ENCODE data around the gene EFHC1. TPM values are rescaled to one million over a fixed set of nuclear protein-coding genes. Genes with fewer than 3 reads are reported as not detected.

The EFHC1 gene
- polyA plus RNA-seq, 3 donors from 2014 or later = 3.9 to 6.6 (median 5.0) TPM

GRCh38 chr6:52515219-52515960 lies 95.2 kb downstream of the EFHC1 start:
- Mint-ChIP-seq H3K4me1 (peaks cover 0 to 15% of the 10 kb centered on the region in 2 donors), H3K36me3 (peaks cover 21 to 64% (median 44%) of the 10 kb centered on the region in 3 donors), H3K4me3 (no peak overlapping the region), H3K9me3 (no peaks in the 10 kb centered on the region), H3K27me3 (ENCODE audit: low read depth in 3 of 3) (peaks cover 0 to 2% (median under 1%) of the 10 kb centered on the region in 3 donors), H3K27ac (no peak overlapping the region)
- no peak for DNase-seq

GRCh38 chr6:52516269-52516668 lies 96.1 kb downstream of the EFHC1 start:
- H3K27me3 Mint-ChIP-seq (ENCODE audit: low read depth in 3 of 3) = peaks cover 0 to 2% (median 0%) of the 10 kb centered on the region in 3 donors
- no peak for DNase-seq
- peaks cover 0 to 15% of the 10 kb centered on the region in 2 donors for H3K4me1 Mint-ChIP-seq
- H3K4me3 Mint-ChIP-seq = no peak overlapping the region
- H3K36me3 Mint-ChIP-seq = peaks cover 20 to 59% (median 44%) of the 10 kb centered on the region in 3 donors
- no peaks in the 10 kb centered on the region for H3K9me3 Mint-ChIP-seq
- H3K27ac Mint-ChIP-seq = peak overlapping the region in 1 of 6 donors; percentile 28

GRCh38 chr6:52516943-52517342 lies 96.8 kb downstream of the EFHC1 start:
- Mint-ChIP-seq H3K27ac (no peak overlapping the region), H3K36me3 (peaks cover 18 to 54% (median 40%) of the 10 kb centered on the region in 3 donors), H3K9me3 (no peaks in the 10 kb centered on the region), H3K4me1 (peaks cover 3 to 17% of the 10 kb centered on the region in 2 donors), H3K27me3 (ENCODE audit: low read depth in 3 of 3) (peaks cover 0 to 2% (median 0%) of the 10 kb centered on the region in 3 donors), H3K4me3 (no peak overlapping the region)
- no peak for DNase-seq

GRCh38 chr6:52517502-52518278 lies 97.5 kb downstream of the EFHC1 start:
- Mint-ChIP-seq H3K27me3 (ENCODE audit: low read depth in 3 of 3) (peaks cover 0 to 2% (median 0%) of the 10 kb centered on the region in 3 donors), H3K27ac (no peak overlapping the region), H3K4me1 (peaks cover 8 to 25% of the 10 kb centered on the region in 2 donors), H3K36me3 (peaks cover 17 to 49% (median 34%) of the 10 kb centered on the region in 3 donors), H3K9me3 (no peaks in the 10 kb centered on the region), H3K4me3 (no peak overlapping the region)
- no peak for DNase-seq

GRCh38 chr6:52518279-52518945 lies 98.3 kb downstream of the EFHC1 start:
- H3K27ac Mint-ChIP-seq = peak overlapping the region in 1 of 6 donors; percentile 42
- H3K27me3 Mint-ChIP-seq (ENCODE audit: low read depth in 3 of 3) = peaks cover 0 to 2% (median 0%) of the 10 kb centered on the region in 3 donors

GRCh38 chr6:52519618-52520017 lies 99.5 kb downstream of the EFHC1 start:
- Mint-ChIP-seq H3K27ac (peak overlapping the region in 1 of 6 donors; percentile 0), H3K4me1 (peaks cover 12 to 28% of the 10 kb centered on the region in 2 donors), H3K4me3 (no peak overlapping the region), H3K9me3 (no peaks in the 10 kb centered on the region), H3K27me3 (ENCODE audit: low read depth in 3 of 3) (peaks cover 0 to 2% (median 0%) of the 10 kb centered on the region in 3 donors), H3K36me3 (peaks cover 14 to 35% (median 19%) of the 10 kb centered on the region in 3 donors)
- no peak for DNase-seq

More at GRCh38 chr6:52518279-52518945, 98.3 kb downstream of the EFHC1 start:
- peaks cover 17 to 44% (median 28%) of the 10 kb centered on the region in 3 donors for H3K36me3 Mint-ChIP-seq
- DNase-seq = no peak
- H3K4me3 Mint-ChIP-seq = no peak overlapping the region
- peaks cover 10 to 31% of the 10 kb centered on the region in 2 donors for H3K4me1 Mint-ChIP-seq
- no peaks in the 10 kb centered on the region for H3K9me3 Mint-ChIP-seq

- peak overlapping the region in 2 of 6 donors; percentile 63 to 71 for H3K27ac Mint-ChIP-seq
- H3K9me3 Mint-ChIP-seq = no peaks in the 10 kb centered on the region
- H3K4me1 Mint-ChIP-seq = peaks cover 17 to 39% of the 10 kb centered on the region in 2 donors
- DNase-seq = no peak
- H3K36me3 Mint-ChIP-seq = peaks cover 0 to 21% (median 13%) of the 10 kb centered on the region in 3 donors
- H3K4me3 Mint-ChIP-seq = no peak overlapping the region
- no peaks in the 10 kb centered on the region for H3K27me3 Mint-ChIP-seq (ENCODE audit: low read depth in 3 of 3)
These were observed 102.0 kb downstream of the EFHC1 start for GRCh38 chr6:52522151-52522626.

GRCh38 chr6:52522655-52523054 lies 102.5 kb downstream of the EFHC1 start:
- Mint-ChIP-seq H3K27me3 (ENCODE audit: low read depth in 3 of 3) (no peaks in the 10 kb centered on the region), H3K4me3 (no peak overlapping the region), H3K36me3 (peaks cover 0 to 21% (median 12%) of the 10 kb centered on the region in 3 donors), H3K4me1 (peaks cover 17 to 39% of the 10 kb centered on the region in 2 donors), H3K9me3 (no peaks in the 10 kb centered on the region), H3K27ac (peak overlapping the region in 1 of 6 donors; percentile 63)
- no peak for DNase-seq

- no peak for DNase-seq
- H3K9me3 Mint-ChIP-seq = no peaks in the 10 kb centered on the region
- peaks cover 0 to 15% (median 4%) of the 10 kb centered on the region in 3 donors for H3K36me3 Mint-ChIP-seq
- no peaks in the 10 kb centered on the region for H3K27me3 Mint-ChIP-seq (ENCODE audit: low read depth in 3 of 3)
- H3K4me3 Mint-ChIP-seq = no peak overlapping the region
- peak overlapping the region in 2 of 6 donors; percentile 11 to 25 for H3K27ac Mint-ChIP-seq
- peaks cover 17 to 35% of the 10 kb centered on the region in 2 donors for H3K4me1 Mint-ChIP-seq
These were observed 103.4 kb downstream of the EFHC1 start for GRCh38 chr6:52523378-52524142.

- Mint-ChIP-seq H3K27me3 (ENCODE audit: low read depth in 3 of 3) (no peaks in the 10 kb centered on the region), H3K36me3 (peaks cover 0 to 7% (median 4%) of the 10 kb centered on the region in 3 donors), H3K27ac (no peak overlapping the region), H3K4me3 (no peak overlapping the region), H3K4me1 (peaks cover 17 to 28% of the 10 kb centered on the region in 2 donors), H3K9me3 (no peaks in the 10 kb centered on the region)
- DNase-seq = no peak
These were observed 104.8 kb downstream of the EFHC1 start for GRCh38 chr6:52524918-52525317.

- Mint-ChIP-seq H3K4me3 (no peak overlapping the region), H3K4me1 (peaks cover 17 to 28% of the 10 kb centered on the region in 2 donors), H3K27me3 (ENCODE audit: low read depth in 3 of 3) (peaks cover 0 to 3% (median 0%) of the 10 kb centered on the region in 3 donors)
These were observed 106.5 kb downstream of the EFHC1 start for GRCh38 chr6:52526634-52527033.

GRCh38 chr6:52527436-52527835 lies 107.3 kb downstream of the EFHC1 start:
- Mint-ChIP-seq H3K4me1 (peaks cover 9 to 21% of the 10 kb centered on the region in 2 donors), H3K27ac (no peak overlapping the region), H3K27me3 (ENCODE audit: low read depth in 3 of 3) (peaks cover 0 to 3% (median 0%) of the 10 kb centered on the region in 3 donors), H3K9me3 (no peaks in the 10 kb centered on the region), H3K4me3 (no peak overlapping the region), H3K36me3 (peaks cover 3 to 7% (median 4%) of the 10 kb centered on the region in 3 donors)
- DNase-seq = no peak

More at GRCh38 chr6:52526634-52527033, 106.5 kb downstream of the EFHC1 start:
- no peak for DNase-seq
- peaks cover 3 to 7% (median 4%) of the 10 kb centered on the region in 3 donors for H3K36me3 Mint-ChIP-seq
- H3K27ac Mint-ChIP-seq = no peak overlapping the region
- H3K9me3 Mint-ChIP-seq = no peaks in the 10 kb centered on the region
